ENCODE results near the gene SPOP.

The SPOP gene

GRCh38 chr17:49604314-49604869, 73.5 kb downstream of the SPOP start:
- Histone ChIP-seq H3K9me3 (ENCODE audit: control insufficient read depth, low read length) (no peaks in the 10 kb centered on the region), H3K27ac (ENCODE audit: low read length, poor library complexity, severe bottlenecking) (no peak overlapping the region), H3K14ac (ENCODE audit: low read length in 2 of 2) (no peak overlapping the region), H3K4ac (ENCODE audit: low read depth in 1 of 2, low read length in 2 of 2) (no peak overlapping the region), H3K4me1 (ENCODE audit: control insufficient read depth, insufficient read depth, low read depth, low read length) (peaks cover 2% of the 10 kb centered on the region), H3K4me2 (ENCODE audit: low read length, poor library complexity, severe bottlenecking) (no peak overlapping the region), H3K9ac (ENCODE audit: low read length) (no peak overlapping the region), H2BK120ac (ENCODE audit: low read depth, low read length) (no peak overlapping the region), H3K27me3 (ENCODE audit: control insufficient read depth in 1 of 2, insufficient read depth in 1 of 2, low read length in 2 of 2) (no peaks in the 10 kb centered on the region), H2AK5ac (ENCODE audit: low read length, severe bottlenecking) (no peak overlapping the region), H3K23ac (ENCODE audit: low read length in 2 of 2) (no peak overlapping the region), H3K4me3 (ENCODE audit: insufficient read depth in 1 of 2, low read depth in 1 of 2, low read length in 2 of 2) (no peak overlapping the region), H2BK12ac (ENCODE audit: low read length in 2 of 2) (no peak overlapping the region), H3K79me1 (replicated peaks; ENCODE audit: low read length, poor library complexity, severe bottlenecking) (peaks cover 7% of the 10 kb centered on the region), H2AFZ (ENCODE audit: low read depth, low read length) (no peak overlapping the region), H2BK5ac (ENCODE audit: low read depth, low read length, poor library complexity, severe bottlenecking) (no peak overlapping the region), H2BK15ac (ENCODE audit: low read depth, poor library complexity, severe bottlenecking) (no peak overlapping the region), H4K8ac (ENCODE audit: low read length) (no peak overlapping the region), H4K91ac (ENCODE audit: low read length) (no peak overlapping the region), H3K18ac (ENCODE audit: low read depth in 1 of 2, low read length in 2 of 2) (no peak overlapping the region), H3K36me3 (ENCODE audit: control insufficient read depth in 1 of 2, insufficient read depth in 2 of 2, low read depth in 1 of 2, low read length in 2 of 2) (peaks cover 32 to 84% of the 10 kb centered on the region in 2 experiments)
- no peak for DNase-seq
- over 99% methylated on average over 7 of the region's 7 CpGs for WGBS

GRCh38 chr17:49603720-49604119, 74.2 kb downstream of the SPOP start:
- Histone ChIP-seq H3K27me3 (ENCODE audit: control insufficient read depth in 1 of 2, insufficient read depth in 1 of 2, low read length in 2 of 2) (no peaks in the 10 kb centered on the region), H2BK15ac (ENCODE audit: low read depth, poor library complexity, severe bottlenecking) (no peak overlapping the region), H3K23ac (ENCODE audit: low read length in 2 of 2) (no peak overlapping the region), H3K9ac (ENCODE audit: low read length) (peak overlapping the region; percentile 62), H2AK5ac (ENCODE audit: low read length, severe bottlenecking) (no peak overlapping the region), H3K18ac (ENCODE audit: low read depth in 1 of 2, low read length in 2 of 2) (no peak overlapping the region), H2BK120ac (ENCODE audit: low read depth, low read length) (no peak overlapping the region), H3K4me3 (ENCODE audit: insufficient read depth in 1 of 2, low read depth in 1 of 2, low read length in 2 of 2) (no peak overlapping the region), H3K27ac (ENCODE audit: low read length, poor library complexity, severe bottlenecking) (no peak overlapping the region), H3K14ac (ENCODE audit: low read length in 2 of 2) (no peak overlapping the region), H3K4me2 (ENCODE audit: low read length, poor library complexity, severe bottlenecking) (no peak overlapping the region), H2BK12ac (ENCODE audit: low read length in 2 of 2) (no peak overlapping the region), H4K91ac (ENCODE audit: low read length) (no peak overlapping the region), H3K36me3 (ENCODE audit: control insufficient read depth in 1 of 2, insufficient read depth in 2 of 2, low read depth in 1 of 2, low read length in 2 of 2) (peaks cover 28 to 83% of the 10 kb centered on the region in 2 experiments), H3K79me1 (replicated peaks; ENCODE audit: low read length, poor library complexity, severe bottlenecking) (peaks cover 7% of the 10 kb centered on the region), H3K4ac (ENCODE audit: low read depth in 1 of 2, low read length in 2 of 2) (no peak overlapping the region), H2BK5ac (ENCODE audit: low read depth, low read length, poor library complexity, severe bottlenecking) (no peak overlapping the region), H3K9me3 (ENCODE audit: control insufficient read depth, low read length) (no peaks in the 10 kb centered on the region), H2AFZ (ENCODE audit: low read depth, low read length) (no peak overlapping the region), H4K8ac (ENCODE audit: low read length) (no peak overlapping the region), H3K4me1 (ENCODE audit: control insufficient read depth, insufficient read depth, low read depth, low read length) (peaks cover 2% of the 10 kb centered on the region)
- DNase-seq = no peak
- WGBS = 60% methylated on average over 1 of the region's 2 CpGs

- no peak overlapping the region for H2BK5ac ChIP-seq (ENCODE audit: low read depth, low read length, poor library complexity, severe bottlenecking)
- no peak overlapping the region for H2BK15ac ChIP-seq (ENCODE audit: low read depth, poor library complexity, severe bottlenecking)
- DNase-seq = no peak
- no peak overlapping the region for H3K4me3 ChIP-seq (ENCODE audit: insufficient read depth in 1 of 2, low read depth in 1 of 2, low read length in 2 of 2)
- H3K4ac ChIP-seq (ENCODE audit: low read depth in 1 of 2, low read length in 2 of 2) = no peak overlapping the region
- no peak overlapping the region for H3K23ac ChIP-seq (ENCODE audit: low read length in 2 of 2)
- no peak overlapping the region for H4K91ac ChIP-seq (ENCODE audit: low read length)
- H3K79me1 ChIP-seq (replicated peaks; ENCODE audit: low read length, poor library complexity, severe bottlenecking) = peaks cover 7% of the 10 kb centered on the region
- H3K9me3 ChIP-seq (ENCODE audit: control insufficient read depth, low read length) = no peaks in the 10 kb centered on the region
- no peak overlapping the region for H3K27ac ChIP-seq (ENCODE audit: low read length, poor library complexity, severe bottlenecking)
- no peak overlapping the region for H3K18ac ChIP-seq (ENCODE audit: low read depth in 1 of 2, low read length in 2 of 2)
- 91% methylated on average over 3 of the region's 3 CpGs for WGBS
- H2BK12ac ChIP-seq (ENCODE audit: low read length in 2 of 2) = no peak overlapping the region
- no peak overlapping the region for H2AFZ ChIP-seq (ENCODE audit: low read depth, low read length)
- H2BK120ac ChIP-seq (ENCODE audit: low read depth, low read length) = no peak overlapping the region
- no peak overlapping the region for H4K8ac ChIP-seq (ENCODE audit: low read length)
- H3K4me2 ChIP-seq (ENCODE audit: low read length, poor library complexity, severe bottlenecking) = no peak overlapping the region
- H3K4me1 ChIP-seq (ENCODE audit: control insufficient read depth, insufficient read depth, low read depth, low read length) = peaks cover 2% of the 10 kb centered on the region
- no peaks in the 10 kb centered on the region for H3K27me3 ChIP-seq (ENCODE audit: control insufficient read depth in 1 of 2, insufficient read depth in 1 of 2, low read length in 2 of 2)
- H2AK5ac ChIP-seq (ENCODE audit: low read length, severe bottlenecking) = no peak overlapping the region
- no peak overlapping the region for H3K14ac ChIP-seq (ENCODE audit: low read length in 2 of 2)
- H3K36me3 ChIP-seq (ENCODE audit: control insufficient read depth in 1 of 2, insufficient read depth in 2 of 2, low read depth in 1 of 2, low read length in 2 of 2) = peaks cover 30 to 83% of the 10 kb centered on the region in 2 experiments
- H3K9ac ChIP-seq (ENCODE audit: low read length) = peak overlapping the region; percentile 62
These were observed 74.7 kb downstream of the SPOP start for GRCh38 chr17:49603238-49603637.

- Histone ChIP-seq H2AK5ac (ENCODE audit: low read length, severe bottlenecking) (no peak overlapping the region), H2AFZ (ENCODE audit: low read depth, low read length) (no peak overlapping the region), H4K91ac (ENCODE audit: low read length) (no peak overlapping the region), H3K4me3 (ENCODE audit: insufficient read depth in 1 of 2, low read depth in 1 of 2, low read length in 2 of 2) (no peak overlapping the region), H3K14ac (ENCODE audit: low read length in 2 of 2) (no peak overlapping the region), H3K36me3 (ENCODE audit: control insufficient read depth in 1 of 2, insufficient read depth in 2 of 2, low read depth in 1 of 2, low read length in 2 of 2) (peaks cover 34 to 84% of the 10 kb centered on the region in 2 experiments), H2BK15ac (ENCODE audit: low read depth, poor library complexity, severe bottlenecking) (no peak overlapping the region), H3K4ac (ENCODE audit: low read depth in 1 of 2, low read length in 2 of 2) (no peak overlapping the region), H3K9ac (ENCODE audit: low read length) (peak overlapping the region; percentile 62), H3K18ac (ENCODE audit: low read depth in 1 of 2, low read length in 2 of 2) (no peak overlapping the region), H2BK120ac (ENCODE audit: low read depth, low read length) (no peak overlapping the region), H3K4me1 (ENCODE audit: control insufficient read depth, insufficient read depth, low read depth, low read length) (peaks cover 2% of the 10 kb centered on the region), H2BK5ac (ENCODE audit: low read depth, low read length, poor library complexity, severe bottlenecking) (no peak overlapping the region), H3K27me3 (ENCODE audit: control insufficient read depth in 1 of 2, insufficient read depth in 1 of 2, low read length in 2 of 2) (no peaks in the 10 kb centered on the region), H3K27ac (ENCODE audit: low read length, poor library complexity, severe bottlenecking) (no peak overlapping the region), H3K4me2 (ENCODE audit: low read length, poor library complexity, severe bottlenecking) (no peak overlapping the region), H3K23ac (ENCODE audit: low read length in 2 of 2) (no peak overlapping the region), H2BK12ac (ENCODE audit: low read length in 2 of 2) (no peak overlapping the region), H3K9me3 (ENCODE audit: control insufficient read depth, low read length) (no peaks in the 10 kb centered on the region), H4K8ac (ENCODE audit: low read length) (no peak overlapping the region), H3K79me1 (replicated peaks; ENCODE audit: low read length, poor library complexity, severe bottlenecking) (peaks cover 8% of the 10 kb centered on the region)
- DNase-seq = no peak
These were observed 75.1 kb downstream of the SPOP start for GRCh38 chr17:49602783-49603182.
